Epithelial cell of esophagus (primary cell): ENCODE measurements around the gene SMC3.

Experiments used
- DNase-seq: peaks from one replicate; pipeline ENCODE4 v3.0.0; 2010; ENCODE audit warnings: low read depth
- H3K4me3 ChIP-seq: 2 replicates; pipeline ENCODE4 v1.5.1; 2011; ENCODE audit warnings: mild to moderate bottlenecking, low read length, control low read depth
- TF ChIP-seq, protein P1 (sequence below): IDR thresholded peaks from 2 replicates; pipeline ENCODE4 v1.5.1; 2011; ENCODE audit warnings: low read depth, mild to moderate bottlenecking, low read length, control low read depth, inconsistent platforms; ENCODE audit not compliant: insufficient read depth; ENCODE audit errors: missing control alignments

Gene SMC3

GRCh38 chr10:110546499-110547110, 20.9 kb upstream of the SMC3 start:
- TF ChIP-seq, protein P1, sequence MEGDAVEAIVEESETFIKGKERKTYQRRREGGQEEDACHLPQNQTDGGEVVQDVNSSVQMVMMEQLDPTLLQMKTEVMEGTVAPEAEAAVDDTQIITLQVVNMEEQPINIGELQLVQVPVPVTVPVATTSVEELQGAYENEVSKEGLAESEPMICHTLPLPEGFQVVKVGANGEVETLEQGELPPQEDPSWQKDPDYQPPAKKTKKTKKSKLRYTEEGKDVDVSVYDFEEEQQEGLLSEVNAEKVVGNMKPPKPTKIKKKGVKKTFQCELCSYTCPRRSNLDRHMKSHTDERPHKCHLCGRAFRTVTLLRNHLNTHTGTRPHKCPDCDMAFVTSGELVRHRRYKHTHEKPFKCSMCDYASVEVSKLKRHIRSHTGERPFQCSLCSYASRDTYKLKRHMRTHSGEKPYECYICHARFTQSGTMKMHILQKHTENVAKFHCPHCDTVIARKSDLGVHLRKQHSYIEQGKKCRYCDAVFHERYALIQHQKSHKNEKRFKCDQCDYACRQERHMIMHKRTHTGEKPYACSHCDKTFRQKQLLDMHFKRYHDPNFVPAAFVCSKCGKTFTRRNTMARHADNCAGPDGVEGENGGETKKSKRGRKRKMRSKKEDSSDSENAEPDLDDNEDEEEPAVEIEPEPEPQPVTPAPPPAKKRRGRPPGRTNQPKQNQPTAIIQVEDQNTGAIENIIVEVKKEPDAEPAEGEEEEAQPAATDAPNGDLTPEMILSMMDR = no peak
- DNase-seq = no peak

GRCh38 chr10:110547139-110547761, 20.2 kb upstream of the SMC3 start:
- TF ChIP-seq, protein P1 = peak; percentile 79
- peak; percentile 61 for DNase-seq
- no peak overlapping the region for H3K4me3 ChIP-seq

More at GRCh38 chr10:110546499-110547110, 20.9 kb upstream of the SMC3 start:
- H3K4me3 ChIP-seq = no peak overlapping the region

DNA sequence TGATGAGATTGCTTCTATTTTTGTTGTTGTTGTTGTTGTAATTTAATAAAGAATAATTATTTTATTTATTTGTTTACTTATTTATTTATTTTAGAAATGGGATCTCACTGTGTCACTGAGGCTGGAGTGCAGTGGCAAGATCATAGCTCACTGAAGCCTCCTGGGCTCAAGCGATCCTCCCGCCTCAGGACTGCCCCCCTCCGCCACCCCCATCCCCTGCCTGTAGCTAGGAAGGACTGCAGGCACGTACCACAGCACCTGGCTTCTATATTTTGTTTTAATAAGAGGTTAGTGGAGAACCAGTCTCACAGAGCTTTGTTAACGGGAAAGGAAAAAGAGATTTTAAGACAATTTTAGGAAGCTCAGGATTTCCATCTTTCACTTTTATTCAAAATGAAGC, 19.5 kb upstream of the SMC3 start:
- no peak for DNase-seq
- TF ChIP-seq, protein P1 = no peak
- no peak overlapping the region for H3K4me3 ChIP-seq

DNA sequence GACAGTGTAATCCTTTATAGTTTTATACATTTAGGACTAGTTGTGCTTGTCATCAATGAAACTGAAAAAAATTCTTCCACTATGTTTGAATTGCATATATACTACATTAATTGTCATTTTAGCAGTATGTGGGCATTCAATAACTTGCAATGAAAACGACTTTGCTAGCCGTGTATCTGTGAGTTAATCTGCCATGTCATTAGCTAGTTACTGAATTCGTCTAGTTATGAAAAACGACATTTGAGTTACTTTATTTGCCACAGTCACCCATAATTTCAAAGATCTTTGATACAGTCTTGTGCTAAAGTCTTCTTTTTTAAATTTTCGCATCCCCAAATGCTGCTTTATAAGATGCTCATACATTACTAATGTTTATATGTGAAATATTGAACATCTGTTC, 18.3 kb upstream of the SMC3 start:
- H3K4me3 ChIP-seq = no peak overlapping the region
- no peak for DNase-seq
- TF ChIP-seq, protein P1 = no peak

DNA sequence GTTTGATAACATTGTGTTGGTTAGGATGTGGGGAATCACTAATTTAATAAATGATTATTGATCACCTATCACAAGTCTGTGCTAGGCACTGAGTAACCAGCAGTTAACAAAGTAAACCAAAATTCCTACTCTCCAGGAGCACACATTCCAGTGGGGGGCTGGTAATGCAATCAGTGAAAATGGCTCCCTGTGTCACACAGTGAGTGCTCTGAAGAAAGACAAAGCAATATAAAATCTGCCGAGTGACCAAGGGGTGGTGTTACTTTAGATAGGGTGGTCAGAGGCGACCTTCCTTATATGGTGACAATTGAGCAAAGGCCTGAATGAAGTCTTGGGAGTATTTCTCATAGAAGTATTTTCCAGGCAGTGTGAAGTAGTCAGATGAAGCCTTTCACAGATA, 13.6 kb upstream of the SMC3 start:
- DNase-seq = no peak
- TF ChIP-seq, protein P1 = no peak
- no peak overlapping the region for H3K4me3 ChIP-seq

- DNase-seq = no peak
- TF ChIP-seq, protein P1 = no peak
- no peak overlapping the region for H3K4me3 ChIP-seq
Observed at GRCh38 chr10:110556296-110556695, 11.2 kb upstream of the SMC3 start.
